HUES6 (cell line): ENCODE measurements around the gene MT1G.
"Not testable (repeated sequence)": the region's sequence is repeated elsewhere in the genome, so short reads cannot be mapped to it uniquely, and the experiment has no call there.

Source experiments
- H3K27ac ChIP-seq: 2 replicates; pipeline ENCODE4 v1.7.0; 2013; ENCODE audit warnings: low read depth, mild to moderate bottlenecking, low read length, inconsistent platforms
- H3K27me3 ChIP-seq: 2 replicates; pipeline ENCODE4 v1.6.1; 2013; ENCODE audit warnings: low read length; ENCODE audit not compliant: control insufficient read depth, insufficient read depth
- H3K36me3 ChIP-seq: 2 replicates; pipeline ENCODE4 v1.6.1; 2013; ENCODE audit warnings: low read length; ENCODE audit not compliant: control insufficient read depth, insufficient read depth
- H3K4me1 ChIP-seq: 2 replicates; pipeline ENCODE4 v1.6.1; 2013; ENCODE audit warnings: low read length; ENCODE audit not compliant: control insufficient read depth, insufficient read depth
- H3K4me3 ChIP-seq: 2 replicates; pipeline ENCODE4 v1.5.1; 2013; ENCODE audit warnings: low read depth, low read length
- H3K9ac ChIP-seq: one replicate; pipeline ENCODE4 v1.6.1; 2013; ENCODE audit warnings: mild to moderate bottlenecking, low read length
- H3K9me3 ChIP-seq: 2 replicates; pipeline ENCODE4 v1.6.1; 2013; ENCODE audit warnings: low read depth, low read length; ENCODE audit not compliant: control insufficient read depth, insufficient read depth

The MT1G gene

GRCh38 chr16:56625140-56625942, 42.5 kb downstream of the MT1G start, which contains the start of gene MT1E:
MT1E (plus strand) TSS chr16:56625781; CDS start chr16:56625852, 71 bp downstream.
- Histone ChIP-seq H3K27ac (no peak within 1 kb of the TSS), H3K9ac (peak within 1 kb of the TSS; percentile 60), H3K27me3 (peaks cover 76% of the 10 kb centered on the region)

DNA sequence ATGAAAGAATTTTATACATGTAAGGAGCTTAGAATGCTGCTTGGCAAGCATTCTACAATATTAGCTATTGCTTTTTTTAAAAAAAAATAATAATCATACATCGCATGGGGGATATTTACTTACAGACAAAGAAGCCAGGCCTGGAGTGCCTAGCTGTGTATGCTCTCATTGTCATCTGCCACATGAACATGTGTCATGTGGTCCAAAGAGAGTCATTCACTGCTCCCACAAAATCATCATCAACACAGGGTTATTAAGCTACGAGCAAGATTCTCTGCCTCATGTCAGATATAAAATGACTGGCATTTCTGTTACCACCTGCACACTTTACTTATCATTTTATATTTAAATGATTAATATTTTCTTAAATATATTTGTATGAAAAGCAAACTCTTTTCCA, 44.2 kb downstream of the MT1G start:
- peaks cover 33% of the 10 kb centered on the region for H3K4me1 ChIP-seq
- no peaks in the 10 kb centered on the region for H3K36me3 ChIP-seq
- no peak overlapping the region for H3K4me3 ChIP-seq
- no peak overlapping the region for H3K27ac ChIP-seq
- H3K9me3 ChIP-seq, result peaks cover 4% of the 10 kb centered on the region; the same call in 1 of the 2 replicates
- H3K9ac ChIP-seq, result no peak overlapping the region
- peaks cover 76% of the 10 kb centered on the region for H3K27me3 ChIP-seq

More at GRCh38 chr16:56625140-56625942, 42.5 kb downstream of the MT1G start, which contains the start of gene MT1E:
- peaks cover 33% of the 10 kb centered on the region for H3K4me1 ChIP-seq
- no peaks in the 10 kb centered on the region for H3K36me3 ChIP-seq
- H3K9me3 ChIP-seq, result peaks cover 4% of the 10 kb centered on the region; the same call in 1 of the 2 replicates
- H3K4me3 ChIP-seq, result peak within 1 kb of the TSS; percentile 68

- H3K27me3 ChIP-seq, result peaks cover 76% of the 10 kb centered on the region
- not testable (repeated sequence) for H3K9ac ChIP-seq, H3K9me3 ChIP-seq, H3K36me3 ChIP-seq, H3K4me3 ChIP-seq, H3K27ac ChIP-seq
- H3K4me1 ChIP-seq, result peaks cover 36% of the 10 kb centered on the region
These were observed 44.7 kb downstream of the MT1G start for GRCh38 chr16:56623184-56623583.

- not testable (repeated sequence) for H3K27ac ChIP-seq, H3K36me3 ChIP-seq, H3K9me3 ChIP-seq, H3K4me3 ChIP-seq, H3K9ac ChIP-seq
- H3K4me1 ChIP-seq, result peaks cover 41% of the 10 kb centered on the region
- H3K27me3 ChIP-seq, result peaks cover 81% of the 10 kb centered on the region
These were observed 46.0 kb downstream of the MT1G start for GRCh38 chr16:56621665-56622445.

DNA sequence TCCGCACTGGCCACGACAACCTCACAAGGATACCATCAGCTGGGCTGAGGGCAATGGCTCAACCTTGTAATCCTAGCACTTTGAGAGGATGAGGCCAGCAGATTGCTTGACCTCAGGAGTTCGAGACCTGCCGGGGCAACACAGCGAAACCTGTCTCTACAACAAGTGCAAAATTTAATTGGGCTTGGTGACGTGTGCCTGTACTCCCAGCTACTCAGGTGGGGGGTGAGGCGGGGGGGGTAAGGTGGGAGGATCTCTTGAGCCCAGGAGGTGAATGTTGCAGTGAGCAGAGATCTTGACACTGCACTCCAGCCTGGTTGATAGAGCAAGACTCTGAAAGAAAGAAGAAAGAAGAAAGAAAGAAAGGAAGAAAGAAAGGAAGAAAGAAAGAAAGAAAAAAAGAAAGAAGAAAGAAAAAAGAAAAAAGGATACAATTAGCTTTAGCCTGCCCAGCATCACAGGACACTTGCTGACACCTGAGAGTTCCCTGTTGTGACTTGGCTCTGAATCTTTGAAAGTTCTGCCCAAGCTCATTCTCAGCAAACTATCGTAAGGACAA, 47.4 kb downstream of the MT1G start:
- peaks cover 76% of the 10 kb centered on the region for H3K27me3 ChIP-seq
- peaks cover 4% of the 10 kb centered on the region; the same call in 1 of the 2 replicates for H3K9me3 ChIP-seq
- H3K4me3 ChIP-seq, result no peak overlapping the region
- peaks cover 31% of the 10 kb centered on the region for H3K4me1 ChIP-seq
- no peaks in the 10 kb centered on the region for H3K36me3 ChIP-seq
- no peak overlapping the region for H3K27ac ChIP-seq
- H3K9ac ChIP-seq, result no peak overlapping the region

- no peak overlapping the region for H3K9ac ChIP-seq
- peaks cover 71% of the 10 kb centered on the region for H3K27me3 ChIP-seq
- peaks cover 1% of the 10 kb centered on the region; the same call in 1 of the 2 replicates for H3K9me3 ChIP-seq
- no peak overlapping the region for H3K4me3 ChIP-seq
- no peaks in the 10 kb centered on the region for H3K36me3 ChIP-seq
- H3K4me1 ChIP-seq, result peaks cover 28% of the 10 kb centered on the region
- no peak overlapping the region for H3K27ac ChIP-seq
These were observed 49.7 kb downstream of the MT1G start for GRCh38 chr16:56618138-56618537.

DNA sequence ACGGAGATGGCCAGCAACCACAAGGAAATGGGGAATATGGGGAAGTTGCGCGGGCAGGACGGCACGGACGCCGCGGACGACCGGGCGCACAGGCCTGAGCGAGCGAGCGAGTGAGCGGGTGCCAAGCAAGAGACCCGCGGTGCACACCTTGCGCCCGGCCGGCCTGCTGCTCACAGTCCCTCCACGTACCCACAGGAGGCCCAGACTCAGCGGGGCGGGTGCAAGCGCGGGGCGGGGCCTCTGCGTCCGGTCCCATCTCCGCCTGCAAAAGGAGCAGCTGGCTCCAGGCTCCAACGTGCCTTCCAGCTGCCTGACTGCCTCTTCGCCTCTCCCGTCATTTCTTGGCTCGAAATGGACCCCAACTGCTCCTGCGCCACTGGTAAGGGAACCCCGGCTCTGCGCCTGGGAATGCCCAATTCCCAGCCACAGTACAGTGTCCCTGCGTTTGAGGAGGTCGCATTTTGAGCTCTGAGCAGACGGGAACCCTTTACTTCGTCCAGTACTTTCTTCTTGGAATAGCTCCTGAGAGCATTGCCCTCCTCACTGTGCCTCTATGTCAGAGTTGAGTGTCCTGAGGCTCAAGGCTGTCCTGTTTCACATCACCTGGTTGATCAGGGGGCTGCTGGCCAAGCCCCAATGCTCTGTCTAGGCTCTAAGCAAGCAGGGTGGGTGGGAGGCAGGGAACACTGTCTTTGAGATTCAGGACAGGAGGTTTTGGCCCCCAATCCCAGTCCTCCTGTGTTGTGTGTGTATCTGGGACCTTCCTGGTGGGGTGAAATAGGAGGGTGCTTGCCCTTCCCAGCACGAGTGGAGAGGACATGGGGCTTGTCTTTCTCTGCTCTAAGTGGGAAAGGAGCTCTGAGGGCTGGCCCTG, 50.4 kb downstream of the MT1G start:
- Histone ChIP-seq H3K4me3 (peak overlapping the region; percentile 73), H3K36me3 (no peaks in the 10 kb centered on the region), H3K4me1 (peaks cover 27% of the 10 kb centered on the region), H3K9ac (peak overlapping the region; percentile 53), H3K27me3 (peaks cover 64% of the 10 kb centered on the region), H3K9me3 (no peaks in the 10 kb centered on the region), H3K27ac (no peak overlapping the region)
